HG03175 (cell line): ENCODE data around the gene FCER2.

Source experiments
- ATAC-seq: cut with Tn5 transposase; IDR thresholded peaks from one replicate; pipeline ENCODE4 v1.9.1; 2021; ENCODE audit warnings: mild to moderate bottlenecking, moderate library complexity; ENCODE audit not compliant: unreplicated experiment

Gene FCER2

DNA sequence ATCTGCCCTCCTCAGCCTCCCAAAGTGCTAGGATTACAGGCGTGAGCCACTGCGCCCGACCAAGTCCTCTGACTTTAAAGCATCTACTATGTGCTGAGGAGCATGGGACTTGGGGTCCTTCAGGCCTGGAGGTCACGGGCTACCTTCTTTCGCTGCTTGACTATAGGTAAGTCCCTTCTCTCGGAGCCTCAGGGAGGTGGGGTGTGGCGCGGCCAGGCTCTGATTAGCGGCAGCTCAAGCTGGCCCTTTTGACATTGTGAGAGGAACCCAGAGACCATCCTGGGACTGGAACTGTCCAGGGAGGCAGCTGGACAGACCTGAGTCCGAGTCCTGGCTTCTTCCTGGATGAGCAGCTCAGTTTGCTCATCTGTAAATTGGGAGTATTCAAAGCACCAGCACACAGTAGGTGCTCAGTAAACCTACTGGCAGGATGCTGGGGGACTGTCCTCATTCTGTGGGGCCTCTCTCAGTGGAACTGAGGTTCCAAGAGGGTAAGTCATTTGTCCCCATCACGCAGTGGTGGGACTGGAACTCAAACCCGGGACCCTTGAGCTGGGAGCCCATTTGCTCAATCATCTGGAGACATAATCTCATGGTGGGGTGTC lies 780 bp downstream of the FCER2 start:
- no peak for ATAC-seq

DNA sequence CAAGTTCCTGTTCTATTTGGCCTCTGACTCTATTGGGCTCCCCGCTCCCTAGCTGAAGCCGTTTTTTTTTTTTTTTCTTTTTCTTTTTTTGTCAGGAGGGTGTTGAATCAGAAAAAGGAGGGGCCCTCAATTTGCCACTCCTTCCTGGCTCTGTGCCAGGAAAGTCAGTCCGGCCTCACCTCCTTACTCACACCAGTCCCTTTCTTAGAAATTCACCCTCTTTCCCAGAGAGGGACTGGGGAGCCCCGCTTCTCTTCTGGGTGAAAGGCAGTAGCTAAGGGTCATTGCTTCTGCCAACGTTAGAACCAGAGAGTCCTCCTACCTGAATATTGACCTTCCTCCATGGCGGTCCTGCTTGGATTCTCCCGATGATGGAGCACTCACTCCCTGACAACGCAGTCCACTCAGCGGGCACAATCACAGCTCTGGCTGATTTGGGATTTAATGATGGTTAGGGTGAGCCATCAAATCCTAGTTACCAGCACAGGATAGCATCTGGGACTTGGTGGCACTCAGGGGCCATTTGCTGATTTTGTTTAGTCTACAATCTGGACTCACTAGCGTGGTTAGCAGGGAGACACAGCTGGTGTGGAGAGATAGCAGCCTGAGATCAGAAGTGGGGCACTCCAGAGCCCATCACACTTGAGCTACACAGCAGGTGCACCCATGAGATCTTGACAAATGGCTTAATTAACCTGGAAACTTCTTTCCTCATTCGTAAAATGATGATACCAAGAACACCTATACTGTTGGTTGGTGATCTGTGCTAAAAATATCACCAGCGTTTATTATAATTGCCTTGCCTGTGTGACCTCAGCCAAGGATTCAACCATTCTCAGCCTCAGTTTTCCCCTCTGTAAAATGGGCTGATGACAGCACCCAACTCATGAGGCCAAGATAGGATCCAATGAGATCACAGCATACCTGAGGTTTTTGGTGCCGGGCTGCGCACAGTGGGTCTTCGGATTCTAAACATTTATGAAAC lies 2.2 kb downstream of the FCER2 start:
- ATAC-seq, result no peak

- ATAC-seq, result no peak
Measured at GRCh38 chr19:7699003-7699402, 2.9 kb downstream of the FCER2 start.

DNA sequence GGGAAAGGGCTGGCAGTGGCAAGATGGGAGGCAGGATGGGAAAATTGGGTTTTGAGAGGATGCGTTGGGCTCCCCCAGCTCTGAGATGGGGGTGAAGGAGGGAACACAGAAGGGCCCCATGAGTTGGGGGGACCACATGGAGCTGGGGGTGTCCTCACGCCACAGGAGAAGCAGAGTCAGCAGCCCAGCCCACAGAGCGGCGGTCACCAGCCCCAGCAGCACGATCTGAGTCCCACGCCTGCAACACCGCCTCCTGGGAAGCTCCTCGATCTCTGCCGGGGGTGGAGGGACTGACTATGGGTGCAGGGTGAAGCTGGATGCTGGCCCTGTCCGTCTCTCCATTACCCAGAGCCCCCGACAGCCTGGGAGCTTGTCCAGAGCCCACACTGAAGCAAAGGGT lies 3.3 kb downstream of the FCER2 start:
- ATAC-seq, result no peak

DNA sequence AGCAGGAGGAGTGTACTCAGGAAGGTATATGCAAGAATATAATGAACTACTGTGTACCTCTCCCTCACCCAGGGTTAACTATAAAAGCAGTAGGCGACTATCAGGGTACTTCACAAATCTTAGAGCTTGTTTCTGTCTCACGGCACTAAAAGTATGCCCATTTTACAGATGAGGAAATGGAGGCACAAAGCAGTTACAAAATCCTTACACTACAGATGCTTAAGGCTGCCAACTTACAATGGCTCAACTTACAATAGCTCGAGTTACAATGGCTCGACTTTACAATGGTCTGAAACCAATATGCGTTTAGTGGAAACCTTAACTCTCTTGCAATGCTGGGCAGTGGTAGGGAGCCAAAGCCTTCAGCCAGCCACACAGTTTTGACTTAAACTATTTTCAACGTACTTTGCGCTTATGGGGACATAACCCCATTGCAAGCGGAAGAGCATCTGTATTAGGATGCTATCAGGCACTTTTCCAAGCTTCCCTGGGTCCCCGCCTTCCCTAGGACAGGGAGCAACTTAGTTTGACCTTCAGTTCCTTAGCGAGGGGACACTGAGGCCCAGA lies 4.1 kb downstream of the FCER2 start:
- no peak for ATAC-seq

DNA sequence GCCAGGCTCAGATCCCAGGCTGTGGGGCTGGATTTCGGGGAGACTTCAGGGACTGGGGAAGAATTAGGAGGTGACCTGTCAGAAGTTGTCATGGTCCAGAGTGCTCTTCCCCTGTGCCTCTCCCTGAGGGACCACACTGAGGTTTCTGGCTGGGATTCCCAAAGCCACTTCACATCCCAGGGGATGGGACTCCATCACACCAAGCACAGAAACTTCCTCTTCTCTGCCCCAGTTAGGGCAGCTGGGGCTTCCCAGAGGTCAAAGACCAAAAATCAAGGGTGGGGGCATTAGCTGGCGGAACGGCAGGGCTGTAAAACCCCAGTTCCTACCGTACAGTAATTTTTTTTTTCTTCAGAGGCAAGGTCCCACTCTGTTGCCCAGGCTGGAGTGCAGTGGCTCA lies 7.4 kb downstream of the FCER2 start:
- ATAC-seq, result no peak

- ATAC-seq, result no peak
Measured at GRCh38 chr19:7692417-7693088, 9.4 kb downstream of the FCER2 start.

- no peak for ATAC-seq
Measured at GRCh38 chr19:7691497-7691896, 10.4 kb downstream of the FCER2 start.

GRCh38 chr19:7690779-7691258 lies 11.1 kb downstream of the FCER2 start:
- no peak for ATAC-seq

DNA sequence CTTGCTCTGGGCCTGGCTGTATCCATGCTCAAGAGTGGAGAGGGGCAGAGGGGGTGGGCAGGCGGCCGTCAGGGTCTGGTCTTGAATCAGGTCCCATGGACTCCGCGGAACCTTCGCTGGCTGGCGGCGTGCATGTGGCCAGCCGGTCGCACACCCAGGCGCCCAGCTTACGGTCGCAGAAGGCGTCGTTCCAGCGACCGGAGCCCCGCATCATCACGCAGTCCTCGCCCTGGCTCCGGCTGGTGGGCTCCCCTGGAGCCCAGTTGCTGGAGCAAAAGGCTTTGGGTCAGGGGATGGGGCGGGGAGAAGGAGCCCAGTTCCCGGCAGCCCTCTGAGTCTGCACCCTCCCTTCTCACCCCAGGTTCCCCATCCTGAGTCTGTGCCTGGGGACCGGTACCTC lies 12.8 kb downstream of the FCER2 start:
- no peak for ATAC-seq

GRCh38 chr19:7687177-7687576 lies 14.8 kb downstream of the FCER2 start:
- no peak for ATAC-seq

DNA sequence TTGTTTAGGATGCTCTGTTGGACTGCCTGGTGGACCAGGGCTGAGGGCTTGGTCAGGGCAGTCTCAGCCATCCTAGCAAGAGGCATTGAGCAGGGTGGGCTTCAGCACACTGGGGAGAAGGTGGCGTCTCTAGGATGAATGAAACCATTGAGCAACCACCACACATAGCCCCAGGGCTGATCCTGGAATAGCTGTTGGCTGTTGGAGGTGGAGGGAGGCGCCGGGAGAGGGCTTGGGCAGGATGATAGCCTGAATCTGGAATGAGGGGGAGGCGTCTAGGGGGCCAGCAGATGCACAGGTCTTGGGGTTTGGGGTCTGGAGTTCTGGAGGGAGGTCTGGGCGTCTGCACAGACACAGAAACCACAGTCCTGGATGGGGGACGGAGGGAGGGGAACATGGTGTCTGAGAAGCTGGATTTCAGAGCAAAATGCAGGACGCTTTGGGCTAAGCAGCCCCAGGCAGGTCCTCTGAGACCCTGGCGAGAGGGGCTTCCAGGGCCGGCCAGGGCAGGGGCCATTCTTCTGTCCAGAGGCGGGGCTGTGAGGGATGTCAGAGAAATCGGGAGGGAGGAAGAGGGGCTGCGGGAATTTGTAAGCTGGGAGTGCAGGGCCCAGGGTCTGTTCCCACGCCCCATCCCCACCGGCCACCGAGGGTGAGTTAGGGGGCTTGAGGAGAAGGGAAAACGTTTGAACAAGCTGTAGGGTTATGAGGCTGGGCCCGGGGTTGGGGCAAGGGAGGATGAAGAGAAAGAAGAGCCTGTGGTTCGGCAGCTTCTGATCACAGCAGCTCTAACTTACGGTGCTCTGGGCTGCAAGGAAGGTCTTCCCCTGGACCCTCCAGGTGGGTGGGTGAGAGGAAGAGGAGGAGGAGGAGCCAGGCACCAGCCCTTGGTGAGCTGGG lies 16.1 kb downstream of the FCER2 start:
- ATAC-seq, result no peak

- ATAC-seq, result no peak
Measured at GRCh38 chr19:7682175-7682855, 19.6 kb downstream of the FCER2 start.

DNA sequence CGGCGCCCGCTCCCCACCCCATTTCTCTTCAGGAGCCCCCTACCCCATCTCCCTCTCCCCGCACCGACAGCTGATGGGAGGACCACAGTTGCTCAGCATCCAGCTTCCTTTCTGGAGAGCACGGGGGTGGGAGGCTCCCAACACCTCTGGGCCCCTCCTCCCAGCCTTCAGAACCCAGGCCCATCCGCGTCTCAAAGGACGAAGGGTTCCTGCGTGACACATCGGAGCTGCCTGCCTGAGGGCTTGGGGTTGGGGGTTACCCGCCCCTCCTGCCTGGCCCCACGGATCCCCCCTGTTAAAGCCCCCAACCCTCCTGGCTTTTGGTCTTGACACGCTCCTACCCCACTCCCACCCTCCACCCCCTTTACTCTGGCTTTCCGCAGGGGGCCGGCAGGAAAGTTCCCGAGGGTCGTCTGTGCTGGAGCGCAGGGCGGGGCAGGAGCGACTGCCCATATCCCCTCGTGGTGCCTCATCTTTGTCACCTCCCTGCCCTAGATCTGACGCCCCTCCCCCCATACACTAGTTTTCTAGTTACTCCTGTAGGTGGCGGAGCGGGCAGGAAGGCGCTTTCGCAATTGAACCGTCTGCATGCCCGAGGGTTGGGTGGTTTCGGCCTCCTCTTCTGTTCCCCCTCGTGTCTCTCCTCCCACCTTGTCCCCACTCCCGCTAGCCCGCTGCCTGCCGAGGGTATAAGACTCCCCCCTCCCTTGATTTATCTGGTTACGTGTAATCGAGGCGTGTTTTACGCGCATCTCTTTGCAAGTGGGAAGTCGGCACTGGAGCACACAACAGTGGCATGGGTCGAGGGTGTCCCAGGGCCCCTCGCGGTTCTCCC lies 20.4 kb downstream of the FCER2 start:
- ATAC-seq, result peak; percentile 36

GRCh38 chr19:7680606-7681339 lies 21.2 kb downstream of the FCER2 start, which contains the start of gene TRAPPC5:
TSS of gene TRAPPC5 (plus strand) at chr19:7680833. CDS start at chr19:7682254, 1,421 bp downstream.
- ATAC-seq, result peak; percentile 62

DNA sequence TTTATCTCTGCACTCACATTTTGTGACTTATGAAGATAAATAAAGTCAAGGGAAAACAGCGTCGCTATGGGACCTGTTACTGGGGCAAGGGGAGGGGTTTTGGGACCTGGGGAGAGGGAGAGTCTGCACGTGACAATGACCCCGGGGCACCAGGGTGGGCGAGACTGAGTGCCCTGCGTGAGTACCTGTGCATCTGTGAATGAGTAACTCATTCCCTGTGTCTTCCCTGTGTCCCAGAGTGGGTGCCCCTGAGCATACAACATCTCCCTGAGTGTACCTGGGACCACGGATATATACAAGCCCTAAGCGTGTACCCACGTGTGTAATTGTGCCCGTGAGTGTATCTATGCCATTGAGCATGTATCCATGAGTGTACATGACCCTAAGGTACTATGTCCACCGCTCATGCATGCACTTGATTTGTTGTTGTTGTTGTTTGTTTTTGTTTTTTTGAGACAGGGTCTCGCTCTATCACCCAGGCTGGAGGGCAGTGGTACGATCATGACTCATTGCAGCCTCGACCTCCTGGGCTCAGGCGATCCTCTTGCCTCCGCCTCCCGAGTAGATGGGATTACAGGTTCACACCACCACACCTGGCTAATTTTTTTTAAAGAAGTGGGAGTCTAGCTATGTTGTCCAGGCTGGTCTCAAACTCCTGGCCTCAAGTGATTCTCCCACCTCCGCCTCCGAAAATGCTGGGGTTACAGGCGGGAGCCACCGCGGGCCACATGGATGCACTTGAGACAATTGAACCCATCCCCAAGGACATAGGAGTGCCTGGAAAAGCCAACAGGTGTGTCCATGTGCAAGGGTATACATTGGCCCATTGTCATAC lies 21.9 kb downstream of the FCER2 start:
- ATAC-seq, result no peak
